Neural crest cell (in vitro differentiated cells): ENCODE data around the gene DNAJC1. TPM values are rescaled to one million over a fixed set of nuclear protein-coding genes. Genes with fewer than 3 reads are reported as not detected.

Experiments
- DNase-seq: peaks from one replicate; pipeline ENCODE4 v3.0.0; 2021; ENCODE audit warnings: low read depth, mixed read lengths, low spot score
- H3K27ac Mint-ChIP-seq: one replicate; pipeline ENCODE4 v1.8.0; 2021; ENCODE audit warnings: mild to moderate bottlenecking, mixed read lengths; ENCODE audit not compliant: unreplicated experiment
- H3K27me3 Mint-ChIP-seq: 2 replicates; pipeline ENCODE4 v1.8.0; 2021; ENCODE audit warnings: low read depth, mild to moderate bottlenecking, mixed read lengths
- H3K36me3 Mint-ChIP-seq: 2 replicates; pipeline ENCODE4 v1.8.0; 2021; ENCODE audit warnings: low read depth, mild to moderate bottlenecking, mixed read lengths
- H3K4me1 Mint-ChIP-seq: 2 replicates; pipeline ENCODE4 v1.8.0; 2021; ENCODE audit warnings: mixed read lengths
- H3K4me3 Mint-ChIP-seq: one replicate; pipeline ENCODE4 v1.8.0; 2021; ENCODE audit warnings: mild to moderate bottlenecking, mixed read lengths
- H3K9me3 Mint-ChIP-seq: 2 replicates; pipeline ENCODE4 v1.8.0; 2021; ENCODE audit warnings: mixed read lengths
- CTCF ChIP-seq: fragments of 200-600 bp; sonication (generic); conservative IDR thresholded peaks from 2 replicates; pipeline ENCODE4 v1.5.0; 2021; ENCODE audit warnings: antibody characterized with exemption, mild to moderate bottlenecking
- total RNA-seq: library from RNA; stranded (reverse); gene quantifications from 2 replicates; pipeline ENCODE4 v1.2.1, GENCODE V29; 2021

Gene DNAJC1
- total RNA-seq, 1 donor from 2014 or later: 34.3 TPM

DNA sequence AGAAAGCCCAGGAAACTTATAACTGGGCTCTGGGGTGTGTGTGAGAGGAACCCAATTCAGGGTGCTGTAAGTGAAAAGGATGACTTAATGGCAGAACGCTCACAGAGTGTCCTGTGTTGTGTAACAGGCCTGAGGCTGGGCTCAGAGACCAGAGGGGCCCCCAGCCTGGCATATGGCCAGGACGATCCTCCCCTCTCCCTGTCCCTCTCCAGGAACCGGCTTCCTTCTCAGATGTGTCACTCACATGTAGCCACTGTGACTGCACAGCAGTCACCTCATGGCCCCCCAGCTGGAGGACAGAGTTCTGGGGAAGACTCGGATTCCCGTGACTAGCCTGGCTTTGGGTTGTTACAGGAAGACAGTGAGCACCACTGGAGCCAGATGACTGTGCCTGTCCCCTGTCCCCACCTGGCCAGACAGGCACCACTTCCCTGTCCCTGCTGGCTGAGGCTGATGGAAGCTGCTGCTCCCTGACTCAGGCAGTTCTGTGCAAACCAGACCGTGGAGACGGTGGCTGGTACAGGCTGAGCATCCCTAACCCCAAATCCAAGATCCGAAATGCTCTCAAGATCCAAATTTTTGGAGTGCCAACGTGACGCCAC is 249.0 kb downstream of the DNAJC1 start:
- Mint-ChIP-seq H3K4me1 (peaks cover 23% of the 10 kb centered on the region), H3K9me3 (no peaks in the 10 kb centered on the region), H3K27ac (peak overlapping the region; percentile 19), H3K27me3 (no peaks in the 10 kb centered on the region), H3K4me3 (no peak overlapping the region), H3K36me3 (peaks cover 10% of the 10 kb centered on the region)
- no peak for TF ChIP-seq CTCF
- DNase-seq: no peak

GRCh38 chr10:21753497-21754270 is 249.8 kb downstream of the DNAJC1 start:
- H3K27ac Mint-ChIP-seq: peak overlapping the region; percentile 37
- peaks cover 19% of the 10 kb centered on the region for H3K4me1 Mint-ChIP-seq
- no peak overlapping the region for H3K4me3 Mint-ChIP-seq

DNA sequence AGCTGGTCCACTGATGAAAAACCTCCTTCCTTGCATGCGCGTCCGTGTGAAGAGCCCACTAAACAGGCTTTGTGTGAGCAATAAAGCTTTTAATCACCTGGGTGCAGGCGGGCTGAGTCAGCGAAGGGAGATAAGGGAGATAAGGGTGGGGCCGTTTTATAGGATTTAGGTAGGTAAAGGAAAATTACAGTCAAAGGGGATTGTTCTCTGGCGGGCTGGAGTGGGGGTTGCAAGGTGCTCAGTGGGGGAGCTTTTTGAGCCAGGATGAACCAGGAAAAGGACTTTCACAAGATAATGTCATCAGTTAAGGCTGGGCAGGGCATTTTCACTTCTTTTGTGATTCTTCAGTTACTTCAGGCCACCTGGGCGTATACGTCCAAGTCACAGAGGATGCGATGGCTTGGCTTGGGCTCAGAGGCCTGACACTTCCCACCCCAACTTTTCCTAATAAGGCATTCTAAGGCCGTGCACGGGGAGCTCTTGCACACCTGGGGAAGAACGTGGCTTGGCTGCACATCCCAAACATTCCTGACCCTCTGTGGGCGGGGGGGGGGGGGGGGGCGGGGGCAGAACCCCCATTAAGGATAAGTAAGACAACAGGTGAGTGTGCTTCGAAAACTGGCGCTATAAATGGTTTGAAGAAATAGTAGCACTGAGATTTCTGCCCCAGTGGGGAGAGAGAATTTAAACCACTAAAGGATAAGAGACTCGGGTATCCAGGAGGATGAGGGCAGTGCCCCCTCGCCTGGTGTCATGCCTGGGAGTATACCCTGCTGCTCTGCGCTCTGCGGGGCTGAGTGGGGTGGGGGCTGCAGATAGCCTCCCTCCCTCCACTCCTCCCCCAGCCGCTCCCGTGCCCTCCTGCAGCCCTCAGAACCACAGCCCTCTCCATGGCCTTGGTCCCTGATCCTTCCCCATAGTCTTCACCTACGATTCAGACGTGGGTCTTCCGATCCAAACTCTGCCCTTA is 251.9 kb downstream of the DNAJC1 start:
- no peaks in the 10 kb centered on the region for H3K9me3 Mint-ChIP-seq
- H3K36me3 Mint-ChIP-seq: peaks cover 20% of the 10 kb centered on the region
- DNase-seq: no peak
- no peaks in the 10 kb centered on the region for H3K27me3 Mint-ChIP-seq
- peak overlapping the region; percentile 37 for H3K27ac Mint-ChIP-seq
- H3K4me3 Mint-ChIP-seq: no peak overlapping the region
- peaks cover 8% of the 10 kb centered on the region for H3K4me1 Mint-ChIP-seq
- no peak for TF ChIP-seq CTCF

More at GRCh38 chr10:21753497-21754270, 249.8 kb downstream of the DNAJC1 start:
- DNase-seq: no peak
- H3K9me3 Mint-ChIP-seq: no peaks in the 10 kb centered on the region
- H3K36me3 Mint-ChIP-seq: peaks cover 11% of the 10 kb centered on the region
- H3K27me3 Mint-ChIP-seq: no peaks in the 10 kb centered on the region
- TF ChIP-seq CTCF: no peak

DNA sequence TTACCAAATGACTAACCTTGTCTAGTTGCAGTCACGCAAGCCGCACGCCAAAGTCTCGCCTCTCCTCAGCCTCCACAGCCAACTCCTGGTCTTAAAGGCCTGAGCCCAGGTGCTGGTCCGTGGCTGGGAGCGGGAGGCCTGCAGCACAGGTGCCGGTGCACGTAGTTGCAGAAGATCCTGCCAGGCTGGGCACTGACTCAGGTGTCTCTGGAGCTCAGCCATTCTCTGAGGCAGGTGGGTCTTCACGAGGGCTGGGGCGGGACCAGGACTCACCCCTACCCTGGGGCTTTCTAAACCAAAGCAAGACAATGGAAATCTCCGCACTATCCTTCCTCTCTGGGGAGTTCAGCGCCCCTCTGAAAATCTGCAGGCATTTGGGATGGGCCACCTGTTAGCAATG is 253.1 kb downstream of the DNAJC1 start:
- Mint-ChIP-seq H3K4me1 (peaks cover 8% of the 10 kb centered on the region), H3K4me3 (peak overlapping the region; percentile 47), H3K9me3 (no peaks in the 10 kb centered on the region), H3K36me3 (peaks cover 22% of the 10 kb centered on the region), H3K27ac (peak overlapping the region; percentile 70), H3K27me3 (no peaks in the 10 kb centered on the region)
- TF ChIP-seq CTCF: no peak
- DNase-seq: no peak

DNA sequence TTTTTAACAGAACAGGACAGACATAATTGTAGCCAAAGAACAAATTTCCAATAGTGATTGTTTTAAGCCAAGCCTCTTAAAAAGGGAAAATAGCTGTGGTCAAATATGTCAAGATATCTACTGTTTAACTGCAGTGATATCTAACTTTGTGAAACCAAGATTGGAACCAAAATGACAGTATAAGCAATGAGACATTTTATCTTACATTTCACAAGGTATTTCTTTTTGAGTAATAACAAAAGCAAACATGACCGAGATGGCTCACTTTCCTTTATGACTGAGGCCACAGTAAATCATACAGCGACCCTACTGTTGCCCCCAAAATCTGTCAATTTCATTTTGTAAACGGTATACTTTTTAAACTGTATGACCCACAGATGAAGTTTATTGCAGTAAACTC is 253.7 kb downstream of the DNAJC1 start:
- no peak overlapping the region for H3K4me3 Mint-ChIP-seq
- peaks cover 22% of the 10 kb centered on the region for H3K36me3 Mint-ChIP-seq
- H3K27me3 Mint-ChIP-seq: no peaks in the 10 kb centered on the region
- no peaks in the 10 kb centered on the region for H3K9me3 Mint-ChIP-seq
- DNase-seq: no peak
- TF ChIP-seq CTCF: no peak
- peaks cover 8% of the 10 kb centered on the region for H3K4me1 Mint-ChIP-seq
- no peak overlapping the region for H3K27ac Mint-ChIP-seq
